HL-60/S4 treated with retinoic acid at 250 ng/mL for 4 days and 3 days (cell line): Measurements from ENCODE around the gene TMEM50A.
"Not testable (repeated sequence)": the region's sequence is repeated elsewhere in the genome, so short reads cannot be mapped to it uniquely, and the experiment has no call there.

Experiments used
- in situ Hi-C: fragments of 300-500 bp; cut with MboI; formaldehyde crosslinking; loops from 2 replicates; pipeline ENCODE4 v1.7.0; 2022; ENCODE audit warnings: low sequenced_read_pairs

The TMEM50A gene

GRCh38 chr1:25338188-25338981 lies at the start of gene TMEM50A:
TSS of gene TMEM50A (plus strand) at chr1:25338334. CDS start at chr1:25340487, 2,153 bp downstream.
- in situ Hi-C loops, result no loop called here

DNA sequence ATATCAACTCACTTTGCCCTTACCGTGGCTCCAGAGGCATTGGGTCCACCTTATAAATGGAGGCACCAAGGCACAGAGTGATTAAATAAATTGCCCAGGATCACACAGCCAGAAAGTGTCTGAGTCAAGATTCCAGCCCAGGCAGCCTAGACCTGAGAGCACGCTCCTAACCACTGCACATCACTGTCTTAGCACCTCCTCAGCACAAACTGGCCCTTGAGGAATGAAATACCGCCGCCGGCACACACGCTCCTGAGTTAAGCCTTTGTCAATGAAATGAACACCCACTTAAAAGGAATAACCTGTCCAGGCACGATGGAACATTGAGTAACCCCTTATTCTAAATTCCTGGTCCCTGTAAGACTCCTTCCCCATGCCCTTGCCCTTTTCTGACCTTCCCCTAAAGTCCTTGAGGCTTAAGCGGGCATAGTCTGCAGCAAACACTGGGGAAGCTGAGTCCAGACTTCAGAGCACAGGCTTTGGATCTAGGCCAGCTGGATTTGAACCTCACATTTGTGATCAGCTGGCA lies 49.5 kb upstream of the TMEM50A start:
- in situ Hi-C loops, result not testable (repeated sequence)

GRCh38 chr1:25290043-25290442 lies 48.1 kb upstream of the TMEM50A start:
- in situ Hi-C loops, result not testable (repeated sequence)

DNA sequence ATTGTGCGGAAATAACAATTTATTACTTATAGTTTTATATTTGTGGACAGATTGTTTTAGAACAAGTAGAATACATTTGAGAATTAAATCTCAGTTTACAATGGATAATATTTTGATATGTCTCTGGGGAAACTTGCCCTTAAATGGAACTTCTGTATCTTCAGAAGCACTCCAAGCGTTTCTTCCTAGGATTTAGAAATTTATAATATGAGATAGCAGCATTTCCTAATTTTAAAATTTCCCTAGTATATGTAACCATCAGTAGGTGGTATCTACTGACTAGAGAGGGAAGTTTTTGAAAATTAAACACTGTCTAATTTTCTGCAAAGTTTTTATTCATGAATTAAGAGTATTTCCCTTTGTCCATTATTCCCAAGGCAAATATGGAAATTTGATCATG lies 44.7 kb upstream of the TMEM50A start:
- in situ Hi-C loops, result not testable (repeated sequence)

GRCh38 chr1:25294889-25295826 lies 43.0 kb upstream of the TMEM50A start:
- in situ Hi-C loops, result not testable (repeated sequence)

DNA sequence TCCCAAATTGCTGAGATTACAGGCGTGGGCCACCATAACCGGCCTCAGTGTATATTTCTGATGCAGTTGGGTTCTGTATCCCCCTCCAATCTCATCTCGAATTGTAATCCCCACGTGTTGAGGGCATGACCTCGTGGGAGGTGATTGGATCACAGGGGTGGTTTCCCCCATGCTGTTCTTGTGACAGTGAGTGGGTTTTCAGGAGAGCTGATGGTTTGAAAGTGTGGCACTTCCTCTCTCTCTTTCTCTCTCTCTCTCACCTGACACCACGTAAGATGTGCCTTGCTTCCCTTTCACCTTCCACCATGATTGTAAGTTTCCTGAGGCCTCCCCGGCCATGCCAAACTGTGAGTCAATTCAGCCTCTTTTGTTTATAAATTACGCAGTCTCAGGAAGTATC lies 41.6 kb upstream of the TMEM50A start:
- in situ Hi-C loops, result not testable (repeated sequence)

DNA sequence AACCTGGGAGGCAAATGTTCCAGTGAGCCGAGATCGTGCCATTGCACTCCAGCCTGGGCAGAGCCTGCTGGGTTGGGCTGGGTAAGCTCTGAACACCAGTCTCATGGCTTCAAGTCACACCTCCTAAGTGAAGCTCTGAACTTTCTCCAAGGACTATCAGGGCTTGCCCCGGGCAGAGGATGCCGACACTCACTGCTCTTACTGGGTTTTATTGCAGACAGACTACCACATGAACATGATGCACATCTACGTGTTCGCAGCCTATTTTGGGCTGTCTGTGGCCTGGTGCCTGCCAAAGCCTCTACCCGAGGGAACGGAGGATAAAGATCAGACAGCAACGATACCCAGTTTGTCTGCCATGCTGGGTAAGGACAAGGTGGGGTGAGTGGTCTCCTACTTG lies 37.4 kb upstream of the TMEM50A start:
- in situ Hi-C loops, result not testable (repeated sequence)

- in situ Hi-C loops, result not testable (repeated sequence)
Measured at GRCh38 chr1:25302330-25302729, 35.8 kb upstream of the TMEM50A start.

GRCh38 chr1:25304936-25305335 lies 33.2 kb upstream of the TMEM50A start:
- in situ Hi-C loops, result not testable (repeated sequence)

- in situ Hi-C loops, result not testable (repeated sequence)
Measured at GRCh38 chr1:25308168-25308567, 30.0 kb upstream of the TMEM50A start.

DNA sequence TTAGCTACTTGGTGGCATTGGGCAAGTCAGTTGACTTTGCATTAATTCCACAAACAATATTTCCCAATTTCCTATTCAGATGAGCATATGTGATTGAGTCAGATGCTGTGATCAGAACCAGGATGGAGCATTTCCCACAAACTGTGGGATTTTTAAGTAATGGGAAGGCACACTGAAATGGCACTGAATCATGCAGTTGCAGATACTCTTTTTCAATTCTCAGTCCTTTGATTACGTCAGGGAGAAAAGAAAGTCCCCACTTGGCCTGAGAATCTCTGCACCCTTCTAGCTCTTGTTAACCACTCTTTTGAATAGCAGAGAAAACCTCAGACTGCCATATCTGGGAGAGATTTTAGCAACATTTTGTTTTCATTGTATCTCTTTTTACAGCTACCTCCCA lies 29.0 kb upstream of the TMEM50A start:
- in situ Hi-C loops, result not testable (repeated sequence)

DNA sequence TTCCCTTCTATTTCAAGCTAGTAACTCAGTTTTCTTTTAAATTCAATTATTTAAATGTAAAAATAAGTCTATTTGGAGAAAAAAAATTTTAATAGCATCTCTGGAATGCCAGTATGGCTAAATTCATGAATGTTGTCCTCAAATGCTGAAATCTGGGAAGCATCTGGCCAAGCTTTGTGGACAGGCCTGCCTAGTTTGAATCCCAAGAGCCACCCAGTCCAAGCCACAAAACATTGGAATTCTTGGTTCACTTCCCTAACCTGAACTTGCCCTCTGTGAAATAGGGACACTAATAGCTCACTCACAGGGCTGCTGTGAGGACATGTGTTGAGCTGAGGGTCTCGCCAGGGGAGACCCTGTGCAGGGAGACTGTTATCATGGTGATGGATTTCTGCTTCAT lies 28.6 kb upstream of the TMEM50A start:
- in situ Hi-C loops, result not testable (repeated sequence)

DNA sequence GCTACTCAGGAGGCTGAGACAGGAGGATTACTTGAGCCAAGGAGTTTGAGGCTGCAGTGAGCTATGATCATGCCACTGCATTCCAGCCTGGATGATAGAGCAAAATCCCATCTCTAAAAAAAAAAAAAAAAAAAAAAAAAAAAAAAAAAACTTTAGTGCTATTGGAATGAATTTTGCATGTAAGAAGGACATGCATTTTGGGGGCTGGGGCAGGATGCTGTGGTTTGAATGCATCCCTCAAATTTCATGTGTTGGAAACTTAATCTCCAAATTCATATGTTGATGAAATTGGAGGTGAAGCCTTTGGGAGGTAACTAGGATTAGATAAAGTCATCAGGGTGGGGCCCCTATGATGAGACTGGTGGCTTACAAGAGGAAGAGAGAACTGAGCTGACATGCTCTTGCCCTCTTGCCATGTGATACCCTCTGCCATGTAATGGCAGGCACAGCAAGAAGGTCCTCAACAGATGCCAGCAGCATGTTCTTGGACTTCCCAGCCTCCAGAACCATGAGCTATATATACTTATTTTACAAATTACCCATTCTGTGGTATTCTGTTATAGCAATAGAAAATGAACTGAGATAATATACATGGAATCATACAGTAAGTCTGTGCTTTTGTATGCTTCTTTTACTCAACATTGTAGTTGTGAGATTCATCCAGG lies 25.2 kb upstream of the TMEM50A start:
- in situ Hi-C loops, result not testable (repeated sequence)

DNA sequence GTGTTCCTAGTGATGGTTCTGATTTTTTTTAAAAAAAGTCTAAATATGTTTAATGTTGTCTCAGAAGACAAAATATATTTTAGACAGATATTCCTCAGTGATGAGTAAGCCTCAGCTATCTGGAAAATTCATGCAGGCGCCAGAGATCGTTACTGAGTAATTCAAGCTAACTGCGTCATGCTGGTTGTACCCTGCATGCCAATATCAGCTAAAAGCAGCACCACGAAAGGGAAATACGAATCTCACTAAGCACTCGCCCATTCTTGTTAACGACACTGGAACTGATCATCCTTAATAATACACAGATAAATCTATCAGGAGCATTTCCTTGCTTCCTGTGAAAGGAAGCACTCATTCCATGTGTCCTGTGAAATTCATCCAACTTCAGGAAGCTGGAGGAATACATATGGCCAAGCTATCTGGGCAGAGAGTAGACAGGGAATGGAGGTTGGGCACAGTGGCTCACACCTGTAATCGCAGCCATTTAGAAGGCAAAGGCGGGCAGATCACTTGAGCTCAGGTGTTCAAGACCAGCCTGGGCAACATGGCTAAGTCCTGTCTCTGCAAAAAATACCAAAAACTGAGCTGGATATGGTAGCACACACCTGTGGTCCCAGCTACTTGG lies 17.7 kb upstream of the TMEM50A start:
- in situ Hi-C loops, result not testable (repeated sequence)

- in situ Hi-C loops, result not testable (repeated sequence)
Measured at GRCh38 chr1:25322127-25322526, 16.0 kb upstream of the TMEM50A start.

DNA sequence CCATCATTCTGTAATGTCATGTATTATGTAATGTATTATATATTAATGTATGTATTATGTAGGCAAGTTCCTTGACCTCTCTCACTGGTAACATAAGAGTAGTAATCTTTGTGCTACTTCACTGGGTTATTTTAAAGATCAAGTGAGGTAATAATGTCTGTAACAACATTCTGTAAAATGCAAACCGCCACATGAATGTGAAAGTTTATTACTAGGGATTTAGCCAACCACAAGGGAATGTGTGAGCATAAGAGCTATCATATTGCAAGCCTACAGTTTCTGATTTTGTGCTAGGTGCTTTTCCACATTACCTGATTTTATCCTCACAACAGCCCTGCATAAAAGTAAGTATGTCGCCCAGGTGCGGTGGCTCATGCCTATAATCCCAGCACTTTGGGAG lies 13.7 kb upstream of the TMEM50A start:
- in situ Hi-C loops, result not testable (repeated sequence)

DNA sequence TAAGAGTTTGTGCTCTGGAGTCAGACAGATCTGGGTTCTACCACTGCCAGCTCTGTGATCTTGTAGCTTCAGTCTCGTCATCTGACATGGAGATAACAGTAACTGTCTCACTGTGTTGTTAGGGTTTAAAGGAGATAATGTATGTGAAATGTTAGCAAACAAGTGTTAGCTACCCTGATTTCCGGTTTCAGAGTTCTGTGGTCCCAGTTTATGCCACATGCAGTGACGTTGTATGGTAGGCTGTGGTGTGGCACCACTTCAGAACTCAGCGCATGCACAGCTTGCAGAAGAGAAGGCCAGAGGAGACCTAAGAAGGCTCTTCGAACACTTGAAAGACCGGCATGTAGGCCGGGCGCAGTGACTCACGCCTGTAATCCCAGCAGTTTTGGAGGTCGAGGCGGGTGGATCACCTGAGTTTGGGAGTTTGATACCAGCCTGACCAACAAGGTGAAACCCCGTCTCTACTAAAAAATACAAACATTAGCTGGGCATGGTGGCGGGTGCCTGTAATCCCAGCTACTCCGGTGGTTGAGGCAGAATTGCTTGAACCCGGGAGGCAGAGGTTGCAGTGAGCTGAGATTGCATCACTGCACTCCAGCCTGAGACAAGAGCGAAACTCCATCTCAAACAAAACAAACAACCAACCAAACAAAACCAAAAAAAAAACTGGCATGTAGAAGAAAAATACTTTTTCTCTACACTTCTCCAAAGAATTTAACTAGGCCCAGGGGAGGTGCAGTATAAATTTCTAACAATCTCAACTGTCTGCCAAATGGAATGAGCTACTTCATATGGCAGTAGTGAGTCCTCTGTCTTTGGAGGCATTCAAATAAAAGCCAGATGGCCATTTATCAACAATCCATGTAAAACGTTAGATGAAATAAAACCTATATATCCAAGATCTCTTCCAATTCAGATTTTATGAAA lies 10.0 kb upstream of the TMEM50A start:
- in situ Hi-C loops, result not testable (repeated sequence)

DNA sequence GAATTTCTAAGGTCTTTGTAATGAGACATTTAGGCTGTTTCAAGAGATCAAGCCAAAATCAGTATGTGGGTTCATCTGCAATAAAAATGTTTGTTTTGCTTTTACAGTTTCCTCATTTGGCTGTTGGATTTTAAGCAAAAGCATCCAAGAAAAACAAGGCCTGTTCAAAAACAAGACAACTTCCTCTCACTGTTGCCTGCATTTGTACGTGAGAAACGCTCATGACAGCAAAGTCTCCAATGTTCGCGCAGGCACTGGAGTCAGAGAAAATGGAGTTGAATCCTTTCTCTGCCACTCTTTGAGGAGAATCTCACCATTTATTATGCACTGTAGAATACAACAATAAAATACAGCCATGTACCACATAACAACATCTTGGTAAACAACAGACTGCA lies 9.3 kb upstream of the TMEM50A start:
- in situ Hi-C loops, result not testable (repeated sequence)

GRCh38 chr1:25329336-25329735 lies 8.8 kb upstream of the TMEM50A start:
- in situ Hi-C loops, result not testable (repeated sequence)
